ENCODE data around the gene DHDH.

The DHDH gene

GRCh38 chr19:48967346-48968178, 34.1 kb downstream of the DHDH start:
- peak; percentile 57 for DNase-seq

GRCh38 chr19:48968179-48968661, 34.7 kb downstream of the DHDH start:
- no peak for DNase-seq

GRCh38 chr19:48968813-48969218, 35.3 kb downstream of the DHDH start:
- DNase-seq, result no peak

- DNase-seq, result no peak
These were observed 36.0 kb downstream of the DHDH start for GRCh38 chr19:48969276-48970138.

DNA sequence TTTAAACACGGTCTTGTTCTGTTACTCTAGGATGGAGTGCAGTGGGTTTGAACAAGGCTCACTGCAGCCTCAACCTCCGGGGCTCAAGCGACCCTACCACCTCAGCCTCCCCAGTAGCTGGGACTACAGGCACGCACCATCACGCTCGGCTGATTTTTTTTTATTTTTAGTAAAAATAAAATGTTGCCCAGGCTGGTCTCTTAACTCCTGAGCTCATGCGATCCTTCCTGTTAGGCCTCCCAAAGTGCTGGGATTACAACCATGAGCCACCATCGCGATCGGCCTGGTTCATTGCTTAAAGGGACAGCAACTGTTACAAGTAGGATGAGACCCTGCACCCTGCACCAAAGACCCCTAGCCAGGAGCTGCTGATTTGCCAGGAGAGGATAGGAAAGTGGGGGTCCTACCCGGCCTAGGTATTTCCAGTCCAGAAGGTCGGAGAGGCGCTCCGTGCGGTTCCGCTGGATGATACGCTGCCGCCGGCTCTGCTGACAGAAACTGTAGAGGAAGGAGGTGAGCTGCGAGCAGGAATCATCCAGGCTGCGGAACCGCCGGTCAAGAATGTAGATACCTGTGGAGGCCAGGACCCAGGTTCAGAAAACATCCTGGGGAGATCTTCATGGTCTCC, 36.8 kb downstream of the DHDH start:
- no peak for DNase-seq

GRCh38 chr19:48970923-48971395, 37.5 kb downstream of the DHDH start:
- DNase-seq, result peak; percentile 87

DNA sequence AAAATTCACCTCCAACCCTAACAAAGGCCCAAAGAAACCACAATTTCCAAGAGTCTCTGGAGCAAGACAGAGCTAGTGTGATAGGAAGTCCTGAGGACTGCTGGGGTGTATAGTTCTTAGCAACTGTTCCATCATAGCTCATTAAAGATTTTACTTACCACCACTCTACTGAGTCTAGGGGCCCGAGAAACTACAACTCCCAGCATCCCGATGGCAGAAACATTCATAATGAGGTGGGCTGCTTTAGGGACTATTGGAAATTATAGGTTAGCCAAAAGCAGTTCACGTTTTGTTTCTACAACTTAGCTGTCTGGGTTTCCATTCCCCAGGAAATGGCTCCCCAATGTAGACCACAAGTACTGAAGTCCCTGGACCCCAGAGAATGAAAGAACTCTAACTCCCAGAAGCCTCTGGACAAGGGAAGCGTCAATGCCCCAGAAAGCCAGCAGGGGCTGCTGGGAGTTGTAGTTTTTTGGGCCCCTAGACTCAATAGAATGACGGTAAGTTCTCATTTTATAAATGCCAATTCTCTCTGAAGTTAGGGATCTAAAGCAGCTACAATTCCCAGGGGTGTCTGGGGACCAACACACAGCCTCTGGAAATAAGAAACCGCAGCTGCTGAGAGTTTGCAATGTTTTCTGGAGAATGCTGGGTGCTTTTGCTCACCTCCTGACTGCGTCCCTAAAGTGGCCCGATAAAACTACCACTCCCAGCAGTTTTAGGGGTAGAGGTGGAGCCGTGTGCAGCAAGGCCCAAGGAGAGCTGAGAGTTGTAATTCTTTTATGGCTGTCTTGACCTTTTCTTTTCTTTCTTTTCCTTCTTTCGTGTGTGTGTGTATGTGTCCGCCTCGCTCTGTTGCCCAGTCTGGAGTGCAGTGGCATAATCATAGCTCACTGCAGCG, 42.7 kb downstream of the DHDH start:
- DNase-seq, result no peak

DNA sequence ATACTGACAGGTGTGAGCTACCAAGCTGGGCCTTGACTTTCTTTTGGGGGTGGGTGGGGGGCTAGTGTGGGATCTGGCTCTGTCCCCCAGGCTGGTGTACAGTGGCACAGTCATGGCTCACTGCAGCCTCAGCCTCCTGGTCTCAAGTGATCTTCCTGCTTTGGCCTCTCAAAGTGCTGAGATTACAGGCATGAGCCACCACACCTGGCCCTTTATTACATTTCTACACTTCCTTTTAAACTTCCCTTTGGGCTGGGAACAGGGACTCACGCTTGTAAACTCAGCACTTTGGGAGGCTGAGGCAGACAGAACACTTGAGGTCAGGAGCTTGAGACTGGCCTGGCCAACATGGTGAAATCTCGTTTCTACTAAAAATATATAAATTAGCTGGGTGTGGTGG, 43.6 kb downstream of the DHDH start:
- DNase-seq, result no peak

- no peak for DNase-seq
These were observed 48.8 kb downstream of the DHDH start for GRCh38 chr19:48982280-48982679.

- no peak for DNase-seq
These were observed 52.2 kb downstream of the DHDH start for GRCh38 chr19:48985711-48986110.

DNA sequence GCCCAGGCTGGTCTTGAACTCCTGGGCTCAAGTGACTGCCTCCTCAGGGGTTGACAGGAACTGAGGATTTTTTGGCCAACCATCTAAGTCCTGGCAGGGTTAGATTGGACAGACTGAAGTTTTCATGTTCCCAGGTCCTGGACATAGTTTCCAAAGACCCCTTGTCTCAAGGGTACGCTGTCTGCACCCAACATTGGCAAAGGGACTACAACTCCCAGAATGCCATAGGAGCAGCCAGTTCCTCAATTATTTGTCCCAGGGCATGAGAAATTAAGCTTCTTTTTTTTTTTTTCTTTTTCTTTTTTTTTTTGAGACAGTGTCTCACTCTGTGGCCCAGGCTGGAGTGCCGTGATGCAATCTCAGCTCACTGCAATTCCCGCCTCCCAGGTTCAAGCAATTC, 52.7 kb downstream of the DHDH start:
- DNase-seq, result no peak

DNA sequence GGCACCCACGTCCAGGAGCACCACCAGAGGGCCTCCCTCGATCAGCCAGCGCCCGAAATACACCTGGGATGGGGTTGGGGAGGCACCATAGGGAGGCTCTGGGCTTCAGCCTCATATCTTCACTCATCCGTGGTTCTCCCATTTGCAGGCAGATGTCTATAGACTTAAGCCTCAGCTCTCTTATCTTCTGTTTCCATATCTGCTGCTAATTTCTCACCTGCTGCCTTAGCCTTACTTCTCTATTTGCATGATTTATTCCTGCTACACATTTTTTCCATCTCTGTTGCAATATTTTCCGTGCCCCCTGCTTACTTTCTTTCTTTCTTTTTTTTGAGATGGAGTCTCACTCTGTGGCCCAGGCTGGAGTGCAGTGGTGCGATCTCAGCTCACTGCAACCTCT, 53.8 kb downstream of the DHDH start:
- DNase-seq, result no peak

DNA sequence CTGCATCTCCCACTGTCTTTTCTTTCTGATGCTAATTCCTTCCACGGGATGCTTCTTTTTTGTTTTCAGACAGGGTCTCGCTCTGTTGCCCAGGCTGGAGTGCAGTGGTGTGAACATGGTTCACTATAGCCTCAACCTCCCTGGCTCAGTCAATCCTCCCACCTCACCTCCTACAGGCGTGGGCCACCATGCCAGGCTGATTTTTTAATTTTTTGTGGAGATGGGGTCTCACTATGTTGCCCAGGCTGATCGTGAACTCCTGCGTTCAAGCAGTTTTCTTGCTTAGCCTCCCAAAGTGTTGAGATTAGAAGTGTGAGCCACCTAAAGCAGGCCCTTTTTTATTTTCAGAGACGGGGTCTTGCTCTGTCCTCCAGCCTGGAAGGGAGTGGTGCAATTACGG, 54.8 kb downstream of the DHDH start:
- no peak for DNase-seq

DNA sequence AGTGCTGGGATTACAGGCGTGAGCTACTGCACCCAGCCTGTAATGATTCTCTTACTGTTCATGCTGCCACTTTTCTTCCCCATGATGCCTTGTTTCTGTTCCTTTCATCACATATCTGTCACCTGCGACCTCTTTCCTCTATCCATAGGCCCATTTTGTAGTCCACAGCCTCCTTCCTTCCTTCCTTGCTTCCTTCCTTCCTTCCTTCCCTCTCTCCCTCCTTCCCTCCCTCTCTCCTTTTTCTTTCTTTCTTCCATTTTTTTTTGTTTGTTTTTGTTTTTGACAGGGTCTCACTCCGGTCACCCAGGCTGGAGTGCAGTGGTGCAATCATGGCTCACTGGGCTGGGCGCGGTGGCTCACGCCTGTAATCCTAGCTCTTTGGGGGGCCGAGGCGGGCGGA, 55.4 kb downstream of the DHDH start:
- DNase-seq, result no peak

- DNase-seq, result peak; percentile 80
These were observed 56.3 kb downstream of the DHDH start for GRCh38 chr19:48989701-48990291.

- DNase-seq, result no peak
These were observed 56.9 kb downstream of the DHDH start for GRCh38 chr19:48990400-48990799.

- DNase-seq, result no peak
These were observed 57.6 kb downstream of the DHDH start for GRCh38 chr19:48991011-48991609.

- DNase-seq, result peak; percentile 88
These were observed 58.5 kb downstream of the DHDH start for GRCh38 chr19:48991873-48992580.

GRCh38 chr19:48992581-48993174, 59.2 kb downstream of the DHDH start:
- DNase-seq, result no peak
